Stimulated activated naive CD8-positive, alpha-beta T cell treated with anti-CD3 and anti-CD28 coated beads, Interleukin-15, Interleukin-2, amounts not matched to agents 100 ng/mL and 50 ng/mL, for 24 hours (primary cell): ENCODE data around the gene KLF12.

Experiments used
- H3K27ac Mint-ChIP-seq: one replicate; pipeline ENCODE4 v1.8.0; 2021; ENCODE audit warnings: mild to moderate bottlenecking, mixed read lengths
- H3K27me3 Mint-ChIP-seq: one replicate; pipeline ENCODE4 v1.8.0; 2021; ENCODE audit warnings: mixed read lengths
- H3K36me3 Mint-ChIP-seq: one replicate; pipeline ENCODE4 v1.8.0; 2021; ENCODE audit warnings: low read depth, mixed read lengths
- H3K4me1 Mint-ChIP-seq: one replicate; pipeline ENCODE4 v1.8.0; 2021; ENCODE audit warnings: low read depth, mixed read lengths
- H3K4me3 Mint-ChIP-seq: one replicate; pipeline ENCODE4 v1.8.0; 2021; ENCODE audit warnings: mild to moderate bottlenecking, mixed read lengths
- H3K9me3 Mint-ChIP-seq: one replicate; pipeline ENCODE4 v1.8.0; 2021; ENCODE audit warnings: mixed read lengths

KLF12 gene

GRCh38 chr13:74102691-74103090, 31.5 kb downstream of the KLF12 start:
- H3K27ac Mint-ChIP-seq = no peak overlapping the region
- peaks cover 4% of the 10 kb centered on the region for H3K9me3 Mint-ChIP-seq
- H3K4me3 Mint-ChIP-seq = no peak overlapping the region
- no peaks in the 10 kb centered on the region for H3K27me3 Mint-ChIP-seq
- peaks cover 13% of the 10 kb centered on the region for H3K36me3 Mint-ChIP-seq
- peaks cover 84% of the 10 kb centered on the region for H3K4me1 Mint-ChIP-seq

GRCh38 chr13:74101436-74101835, 32.8 kb downstream of the KLF12 start:
- H3K27ac Mint-ChIP-seq = no peak overlapping the region
- no peaks in the 10 kb centered on the region for H3K27me3 Mint-ChIP-seq
- H3K4me1 Mint-ChIP-seq = peaks cover 85% of the 10 kb centered on the region
- H3K36me3 Mint-ChIP-seq = peaks cover 8% of the 10 kb centered on the region
- no peaks in the 10 kb centered on the region for H3K9me3 Mint-ChIP-seq
- H3K4me3 Mint-ChIP-seq = no peak overlapping the region

DNA sequence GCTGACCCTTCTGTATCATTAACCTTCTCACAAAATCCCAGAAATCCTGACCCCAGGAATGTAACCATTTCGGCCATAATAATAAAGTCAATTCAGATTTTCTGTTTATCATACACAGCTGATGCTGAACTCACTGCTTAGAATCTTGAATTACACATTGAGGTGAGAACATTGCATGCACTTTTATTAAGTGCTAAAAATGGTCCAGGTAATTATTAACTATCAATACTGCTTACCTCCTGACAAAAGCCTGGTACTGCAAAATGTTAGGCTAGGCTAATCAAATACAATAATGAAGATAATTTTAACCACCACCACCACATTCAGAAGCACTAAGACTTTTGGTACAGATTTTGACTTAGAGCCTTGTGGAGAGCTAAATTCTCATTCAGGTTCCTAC, 36.1 kb downstream of the KLF12 start:
- no peaks in the 10 kb centered on the region for H3K9me3 Mint-ChIP-seq
- H3K4me1 Mint-ChIP-seq = peaks cover 72% of the 10 kb centered on the region
- no peak overlapping the region for H3K4me3 Mint-ChIP-seq
- no peaks in the 10 kb centered on the region for H3K27me3 Mint-ChIP-seq
- H3K27ac Mint-ChIP-seq = no peak overlapping the region
- peaks cover 4% of the 10 kb centered on the region for H3K36me3 Mint-ChIP-seq

- H3K27ac Mint-ChIP-seq = peak overlapping the region; percentile 57
- no peaks in the 10 kb centered on the region for H3K27me3 Mint-ChIP-seq
- H3K36me3 Mint-ChIP-seq = peaks cover 2% of the 10 kb centered on the region
- peaks cover 76% of the 10 kb centered on the region for H3K4me1 Mint-ChIP-seq
- H3K9me3 Mint-ChIP-seq = no peaks in the 10 kb centered on the region
- H3K4me3 Mint-ChIP-seq = no peak overlapping the region
These were observed 37.1 kb downstream of the KLF12 start for GRCh38 chr13:74097116-74097515.

DNA sequence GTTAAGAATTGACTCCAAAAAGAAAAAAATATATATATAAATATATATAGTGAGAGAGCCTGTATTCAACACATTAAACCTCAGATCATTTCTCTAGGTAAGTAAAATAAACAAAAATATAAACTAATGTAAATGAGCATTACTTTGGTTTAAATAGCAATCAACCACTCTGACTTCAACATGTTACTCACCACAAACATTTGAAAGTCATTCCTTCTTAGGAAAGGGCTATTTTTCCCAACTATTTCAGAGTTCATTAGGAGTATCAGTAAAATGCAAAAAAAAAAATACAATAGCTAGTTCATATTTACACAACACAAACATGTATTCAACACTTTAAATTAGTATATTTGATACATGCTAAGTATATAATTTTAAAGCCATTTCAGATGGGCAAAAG, 40.5 kb downstream of the KLF12 start:
- Mint-ChIP-seq H3K4me1 (peaks cover 81% of the 10 kb centered on the region), H3K9me3 (no peaks in the 10 kb centered on the region), H3K27me3 (no peaks in the 10 kb centered on the region), H3K27ac (no peak overlapping the region), H3K36me3 (no peaks in the 10 kb centered on the region), H3K4me3 (no peak overlapping the region)

DNA sequence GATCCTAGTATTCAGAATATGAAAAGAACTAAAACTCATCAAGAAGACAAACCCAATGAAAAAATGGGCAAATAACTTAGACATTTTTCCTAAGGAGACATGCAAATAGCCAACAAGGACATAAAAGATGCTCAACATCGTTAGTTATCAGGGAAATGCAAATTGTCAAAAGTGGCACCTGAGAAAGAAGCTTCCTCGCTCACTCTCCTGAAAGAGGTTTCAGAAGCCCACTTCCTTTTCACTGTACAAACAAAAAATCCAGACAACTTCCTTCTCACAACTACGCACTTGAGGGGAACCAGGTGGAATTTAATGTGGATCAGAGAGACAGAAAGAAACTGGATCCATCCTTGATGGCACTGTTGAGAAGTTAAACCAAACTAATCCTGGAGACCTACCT, 41.5 kb downstream of the KLF12 start:
- Mint-ChIP-seq H3K27me3 (no peaks in the 10 kb centered on the region), H3K9me3 (no peaks in the 10 kb centered on the region), H3K4me3 (peak overlapping the region; percentile 54), H3K27ac (peak overlapping the region; percentile 34), H3K36me3 (no peaks in the 10 kb centered on the region), H3K4me1 (peaks cover 82% of the 10 kb centered on the region)

- Mint-ChIP-seq H3K4me1 (peaks cover 80% of the 10 kb centered on the region), H3K27ac (peak overlapping the region; percentile 91), H3K9me3 (no peaks in the 10 kb centered on the region), H3K27me3 (no peaks in the 10 kb centered on the region), H3K36me3 (peaks cover 8% of the 10 kb centered on the region), H3K4me3 (peak overlapping the region; percentile 70)
These were observed 43.2 kb downstream of the KLF12 start for GRCh38 chr13:74090869-74091605.

- Mint-ChIP-seq H3K9me3 (no peaks in the 10 kb centered on the region), H3K4me1 (peaks cover 77% of the 10 kb centered on the region), H3K27ac (peak overlapping the region; percentile 91), H3K4me3 (peak overlapping the region; percentile 70), H3K36me3 (peaks cover 8% of the 10 kb centered on the region), H3K27me3 (no peaks in the 10 kb centered on the region)
These were observed 43.8 kb downstream of the KLF12 start for GRCh38 chr13:74090397-74090796.

DNA sequence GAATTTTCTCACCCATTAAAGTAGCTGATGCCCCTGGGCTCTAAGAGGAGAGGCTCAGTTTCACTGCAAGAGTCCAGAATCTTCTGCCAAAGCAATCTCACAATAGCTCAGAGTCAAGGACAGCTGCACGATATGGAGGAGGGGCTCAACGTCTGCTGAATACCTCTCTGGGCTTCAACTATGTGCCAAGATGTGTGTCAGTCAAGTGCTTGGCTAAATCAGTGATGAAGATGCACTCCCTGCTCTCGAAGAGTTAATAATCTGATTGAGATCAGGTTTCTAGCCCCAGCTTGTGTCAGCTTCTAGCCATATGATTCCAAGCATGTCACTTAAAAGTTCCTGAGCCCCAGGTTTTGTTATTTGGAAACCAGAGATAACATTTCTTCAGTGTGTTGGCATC, 46.8 kb downstream of the KLF12 start:
- H3K9me3 Mint-ChIP-seq = no peaks in the 10 kb centered on the region
- H3K27ac Mint-ChIP-seq = no peak overlapping the region
- H3K4me1 Mint-ChIP-seq = peaks cover 93% of the 10 kb centered on the region
- no peaks in the 10 kb centered on the region for H3K27me3 Mint-ChIP-seq
- H3K36me3 Mint-ChIP-seq = peaks cover 15% of the 10 kb centered on the region
- no peak overlapping the region for H3K4me3 Mint-ChIP-seq
